GM12892 (cell line): Measurements from ENCODE around the gene TPR.

Experiments
- POLR2A ChIP-seq: IDR thresholded peaks from 2 replicates; pipeline ENCODE4 v1.6.1; 2011; ENCODE audit warnings: low read depth, low read length, control low read depth
- POLR2AphosphoS5 ChIP-seq: IDR thresholded peaks from 2 replicates; pipeline ENCODE4 v1.6.1; 2011; ENCODE audit warnings: low read depth, low read length, control low read depth

- TF ChIP-seq POLR2AphosphoS5 (no peak), POLR2A (no peak)
These were observed 99.2 kb downstream of the TPR start for GRCh38 chr1:186275822-186276221.
